Measurements from ENCODE around the gene RAD51B.
"Not testable (repeated sequence)": the region's sequence is repeated elsewhere in the genome, so short reads cannot be mapped to it uniquely, and the experiment has no call there.

The RAD51B gene

GRCh38 chr14:68426661-68427549 is 607.3 kb downstream of the RAD51B start:
- no peak overlapping the region for H3K4me3 Mint-ChIP-seq
- no peaks in the 10 kb centered on the region for H3K27me3 Mint-ChIP-seq
- no peak overlapping the region for H3K27ac Mint-ChIP-seq
- H3K4me1 Mint-ChIP-seq (ENCODE audit: low read depth): no peaks in the 10 kb centered on the region
- H3K36me3 Mint-ChIP-seq (ENCODE audit: low read depth): no peaks in the 10 kb centered on the region
- peaks cover 8% of the 10 kb centered on the region for H3K9me3 Mint-ChIP-seq

- Mint-ChIP-seq H3K27me3 (no peaks in the 10 kb centered on the region), H3K9me3 (peaks cover 8% of the 10 kb centered on the region), H3K27ac (no peak overlapping the region), H3K4me1 (ENCODE audit: low read depth) (no peaks in the 10 kb centered on the region), H3K4me3 (no peak overlapping the region), H3K36me3 (ENCODE audit: low read depth) (no peaks in the 10 kb centered on the region)
Observed at GRCh38 chr14:68427550-68427890, 607.9 kb downstream of the RAD51B start.

- not testable (repeated sequence) for H3K36me3 Mint-ChIP-seq (ENCODE audit: low read depth); H3K4me1 Mint-ChIP-seq (ENCODE audit: low read depth); H3K27me3 Mint-ChIP-seq; H3K27ac Mint-ChIP-seq; H3K4me3 Mint-ChIP-seq; H3K9me3 Mint-ChIP-seq
Observed at GRCh38 chr14:68428900-68429299, 609.3 kb downstream of the RAD51B start.

DNA sequence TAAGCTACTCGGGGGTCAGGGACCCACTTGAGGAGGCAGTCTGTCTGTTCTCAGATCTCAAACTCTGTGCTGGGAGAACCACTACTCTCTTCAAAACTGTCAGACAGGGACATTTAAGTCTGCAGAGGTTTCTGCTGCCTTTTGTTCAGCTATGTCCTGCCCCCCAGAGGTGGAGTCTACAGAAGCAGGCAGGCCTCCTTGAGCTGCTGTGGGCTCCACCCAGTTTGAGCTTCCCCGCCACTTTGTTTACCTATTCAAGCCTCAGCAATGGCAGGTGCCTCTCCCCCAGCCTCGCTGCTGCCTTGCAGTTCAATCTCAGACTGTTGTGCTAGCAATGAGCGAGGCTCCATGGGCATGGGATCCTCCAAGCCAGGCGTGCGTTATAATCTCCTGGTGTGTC is 614.6 kb downstream of the RAD51B start:
- H3K4me1 Mint-ChIP-seq (ENCODE audit: low read depth); H3K27me3 Mint-ChIP-seq; H3K4me3 Mint-ChIP-seq; H3K27ac Mint-ChIP-seq: not testable (repeated sequence)
- peaks cover 12% of the 10 kb centered on the region for H3K9me3 Mint-ChIP-seq
- peaks cover 17% of the 10 kb centered on the region for H3K36me3 Mint-ChIP-seq (ENCODE audit: low read depth)

DNA sequence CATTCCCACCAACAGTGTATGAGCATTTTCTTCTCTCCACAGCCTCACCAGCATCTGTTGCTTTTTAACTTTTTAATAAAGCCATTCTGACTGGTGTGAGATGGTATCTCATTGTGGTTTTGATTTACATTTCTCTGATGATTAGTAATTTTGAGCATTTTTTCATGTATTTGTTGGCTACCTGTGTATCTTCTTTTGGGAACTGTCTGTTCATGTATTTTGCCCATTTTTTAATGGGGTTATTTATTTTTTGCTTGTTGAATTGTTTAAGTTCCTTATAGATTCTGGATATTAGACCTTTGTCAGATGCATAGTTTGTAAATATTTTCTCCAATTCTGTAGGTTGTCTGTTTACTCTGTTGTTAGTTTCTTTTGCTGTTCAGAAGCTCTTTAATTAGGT is 616.1 kb downstream of the RAD51B start:
- Mint-ChIP-seq H3K9me3 (peaks cover 15% of the 10 kb centered on the region), H3K36me3 (ENCODE audit: low read depth) (peaks cover 20% of the 10 kb centered on the region)
- H3K27me3 Mint-ChIP-seq; H3K4me3 Mint-ChIP-seq; H3K4me1 Mint-ChIP-seq (ENCODE audit: low read depth); H3K27ac Mint-ChIP-seq: not testable (repeated sequence)

- peaks cover 20% of the 10 kb centered on the region for H3K36me3 Mint-ChIP-seq (ENCODE audit: low read depth)
Observed at GRCh38 chr14:68439676-68440075, 620.1 kb downstream of the RAD51B start.

GRCh38 chr14:68440820-68441219 is 621.2 kb downstream of the RAD51B start:
- Mint-ChIP-seq H3K9me3 (peaks cover 13% of the 10 kb centered on the region), H3K36me3 (ENCODE audit: low read depth) (peaks cover 14% of the 10 kb centered on the region), H3K4me3 (no peak overlapping the region), H3K27me3 (no peaks in the 10 kb centered on the region), H3K27ac (no peak overlapping the region), H3K4me1 (ENCODE audit: low read depth) (peaks cover 9% of the 10 kb centered on the region)

More at GRCh38 chr14:68439676-68440075, 620.1 kb downstream of the RAD51B start:
- H3K27ac Mint-ChIP-seq: no peak overlapping the region
- no peak overlapping the region for H3K4me3 Mint-ChIP-seq
- peaks cover 9% of the 10 kb centered on the region for H3K4me1 Mint-ChIP-seq (ENCODE audit: low read depth)
- no peaks in the 10 kb centered on the region for H3K27me3 Mint-ChIP-seq
- H3K9me3 Mint-ChIP-seq: peaks cover 15% of the 10 kb centered on the region

DNA sequence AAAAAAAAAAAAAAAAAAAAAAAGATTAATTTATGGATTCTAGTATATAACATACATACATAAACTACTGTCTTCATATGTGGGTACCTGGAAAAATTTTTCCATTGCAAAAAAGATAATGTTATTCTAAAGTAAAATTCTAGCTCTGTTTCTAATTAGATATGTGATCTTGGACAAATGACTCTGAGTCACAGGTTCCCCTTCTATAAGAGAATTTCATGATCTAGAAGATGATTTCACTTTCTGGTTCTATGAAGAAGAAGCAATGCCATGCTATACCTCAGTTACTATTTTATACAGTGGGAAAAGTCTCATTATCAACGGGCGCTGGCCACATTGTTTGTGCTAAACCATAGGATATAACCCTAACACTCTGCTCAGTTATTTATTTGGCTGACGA is 622.0 kb downstream of the RAD51B start:
- Mint-ChIP-seq H3K9me3 (peaks cover 6% of the 10 kb centered on the region), H3K36me3 (ENCODE audit: low read depth) (peaks cover 7% of the 10 kb centered on the region), H3K4me3 (no peak overlapping the region), H3K4me1 (ENCODE audit: low read depth) (peaks cover 9% of the 10 kb centered on the region), H3K27me3 (no peaks in the 10 kb centered on the region), H3K27ac (no peak overlapping the region)

DNA sequence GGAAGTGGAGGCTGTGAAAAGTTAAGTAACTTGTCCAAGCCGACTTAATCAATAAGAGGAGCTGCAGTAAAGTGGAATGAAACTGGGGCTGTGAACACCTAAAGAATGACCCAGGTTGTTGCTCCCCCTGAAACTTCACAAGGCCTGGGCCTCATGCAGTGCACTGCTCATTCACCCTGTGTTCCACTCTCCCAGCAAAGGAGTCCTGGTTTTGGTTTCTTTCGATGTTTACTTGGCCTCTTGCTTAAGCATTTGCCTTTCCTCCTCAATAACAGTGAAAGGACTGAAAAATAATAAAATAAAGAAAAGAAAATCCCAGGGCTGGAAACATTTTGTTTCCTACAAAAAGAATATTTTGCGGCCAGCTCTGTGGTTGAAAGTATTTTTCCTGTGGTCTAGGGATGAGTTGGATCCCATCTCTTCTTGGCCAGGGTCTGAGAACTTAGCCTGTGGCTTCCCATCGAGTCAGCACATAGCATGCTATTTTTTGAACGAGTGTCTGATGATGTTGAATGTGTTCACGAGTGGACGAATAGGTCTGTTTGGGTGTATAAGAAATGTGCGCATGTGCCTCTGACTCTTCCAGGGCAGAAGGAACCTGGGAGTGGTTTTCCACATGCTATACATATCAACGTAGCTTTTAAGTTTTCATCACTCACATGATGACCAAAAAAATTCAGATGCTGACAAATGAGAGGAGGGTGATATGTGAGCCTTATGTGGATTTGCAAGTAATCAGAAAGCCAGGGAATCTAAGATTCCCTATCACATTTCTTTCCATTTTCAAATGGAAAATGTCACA is 623.5 kb downstream of the RAD51B start:
- Mint-ChIP-seq H3K4me1 (ENCODE audit: low read depth) (peaks cover 9% of the 10 kb centered on the region), H3K9me3 (peaks cover 4% of the 10 kb centered on the region), H3K27ac (no peak overlapping the region), H3K4me3 (no peak overlapping the region), H3K27me3 (no peaks in the 10 kb centered on the region), H3K36me3 (ENCODE audit: low read depth) (peaks cover 5% of the 10 kb centered on the region)

GRCh38 chr14:68444449-68445168 is 625.0 kb downstream of the RAD51B start:
- no peaks in the 10 kb centered on the region for H3K9me3 Mint-ChIP-seq
- H3K36me3 Mint-ChIP-seq (ENCODE audit: low read depth): no peaks in the 10 kb centered on the region
- no peak overlapping the region for H3K4me3 Mint-ChIP-seq
- H3K4me1 Mint-ChIP-seq (ENCODE audit: low read depth): peaks cover 9% of the 10 kb centered on the region
- H3K27ac Mint-ChIP-seq: no peak overlapping the region
- no peaks in the 10 kb centered on the region for H3K27me3 Mint-ChIP-seq

DNA sequence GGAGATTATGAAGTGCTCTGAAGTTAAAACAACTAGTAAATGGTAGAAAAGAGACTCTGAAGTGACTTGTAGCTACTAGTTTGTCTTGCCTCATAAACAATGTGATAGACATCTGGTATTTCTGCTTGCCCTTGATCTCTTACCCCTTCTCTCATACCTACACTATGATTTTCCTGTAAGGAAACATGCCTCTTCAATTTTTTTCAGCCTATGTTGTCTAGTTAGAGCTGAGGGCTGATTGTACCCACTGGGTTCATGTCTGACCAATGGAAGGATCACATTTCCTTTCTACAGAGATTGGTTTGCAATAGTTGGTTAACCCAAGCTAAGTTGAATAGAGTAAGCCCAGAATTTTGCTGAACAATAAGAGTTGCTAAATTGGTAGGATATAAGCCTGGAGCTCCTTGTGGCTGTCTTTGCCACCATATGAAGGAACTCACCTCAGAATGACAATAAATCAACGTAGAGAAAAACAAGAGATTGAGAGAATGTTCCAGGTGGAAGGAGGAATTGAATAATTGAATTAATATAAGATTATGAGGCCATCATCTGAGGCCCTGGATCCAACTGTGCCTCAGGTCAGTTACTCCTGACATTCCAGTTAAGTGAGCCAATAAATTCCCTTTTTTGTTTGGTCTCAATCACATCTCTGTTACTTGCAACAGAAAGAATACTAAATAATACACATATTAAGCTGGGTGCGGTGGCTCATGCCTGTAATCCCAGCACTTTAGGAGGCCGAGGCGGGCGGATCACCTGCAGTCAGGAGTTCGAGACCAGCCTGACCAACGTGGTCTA is 626.9 kb downstream of the RAD51B start:
- no peaks in the 10 kb centered on the region for H3K9me3 Mint-ChIP-seq
- H3K27ac Mint-ChIP-seq: no peak overlapping the region
- no peaks in the 10 kb centered on the region for H3K36me3 Mint-ChIP-seq (ENCODE audit: low read depth)

GRCh38 chr14:68447581-68448251 is 628.1 kb downstream of the RAD51B start:
- no peaks in the 10 kb centered on the region for H3K36me3 Mint-ChIP-seq (ENCODE audit: low read depth)
- no peak overlapping the region for H3K4me3 Mint-ChIP-seq
- no peaks in the 10 kb centered on the region for H3K9me3 Mint-ChIP-seq
- no peaks in the 10 kb centered on the region for H3K27me3 Mint-ChIP-seq
- no peaks in the 10 kb centered on the region for H3K4me1 Mint-ChIP-seq (ENCODE audit: low read depth)
- no peak overlapping the region for H3K27ac Mint-ChIP-seq

More for the DNA sequence above, 626.9 kb downstream of the RAD51B start:
- H3K4me3 Mint-ChIP-seq: no peak overlapping the region
- no peaks in the 10 kb centered on the region for H3K27me3 Mint-ChIP-seq
- H3K4me1 Mint-ChIP-seq (ENCODE audit: low read depth): peaks cover 7% of the 10 kb centered on the region

DNA sequence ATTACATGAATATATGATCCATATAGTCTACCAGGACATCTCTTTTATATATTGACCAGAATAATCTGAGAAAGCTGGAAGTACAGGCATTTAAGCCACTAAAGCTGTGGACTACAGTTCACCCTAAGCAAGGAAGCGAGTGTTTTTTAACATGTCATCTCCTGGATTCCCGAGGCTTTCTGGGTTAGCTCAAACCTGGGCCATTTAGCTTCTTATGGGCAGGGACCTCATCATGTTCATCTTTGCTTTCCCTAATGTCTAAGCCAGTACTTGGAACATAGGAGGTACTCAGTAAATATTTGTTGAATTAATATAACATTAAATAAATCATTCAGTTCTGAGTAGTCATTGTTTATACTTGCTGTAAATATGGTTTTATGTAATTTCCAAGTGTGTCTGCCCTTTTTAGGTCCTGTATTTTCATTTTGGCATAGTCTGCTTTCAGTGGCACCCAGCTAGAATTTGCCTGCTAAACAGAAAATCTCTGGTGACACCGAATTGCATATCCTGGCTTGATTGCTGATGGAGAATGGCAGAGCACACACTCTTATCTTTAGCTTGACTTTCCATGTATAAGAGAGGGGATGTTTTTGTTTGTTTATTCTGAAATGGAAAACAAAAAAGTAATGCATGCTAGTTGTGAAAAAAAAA is 628.8 kb downstream of the RAD51B start:
- Mint-ChIP-seq H3K27ac (no peak overlapping the region), H3K27me3 (no peaks in the 10 kb centered on the region), H3K9me3 (no peaks in the 10 kb centered on the region)

More for the DNA sequence above, 628.8 kb downstream of the RAD51B start:
- Mint-ChIP-seq H3K4me1 (ENCODE audit: low read depth) (no peaks in the 10 kb centered on the region), H3K4me3 (no peak overlapping the region), H3K36me3 (ENCODE audit: low read depth) (no peaks in the 10 kb centered on the region)

All from stimulated activated naive CD8-positive, alpha-beta T cell treated with anti-CD3 and anti-CD28 coated beads, Interleukin-15, Interleukin-2, amounts not matched to agents 100 ng/mL and 50 ng/mL, for 24 hours (primary cell).